Neural cell (in vitro differentiated cells): ENCODE measurements around the gene FADS3. TPM values are rescaled to one million over a fixed set of nuclear protein-coding genes. Genes with fewer than 3 reads are reported as not detected.

Experiments used
- H2AFZ ChIP-seq: fragments of 200-600, 300-800 bp; sonication (generic), shearing (Covaris generic); 2 replicates; pipeline ENCODE4 v1.6.0; 2014; ENCODE audit warnings: low read depth, mild to moderate bottlenecking, antibody characterized with exemption, low read length, moderate library complexity
- H3F3A ChIP-seq: fragments of 200-600 bp; shearing (Covaris generic); 2 replicates; pipeline ENCODE4 v1.6.1; 2016; ENCODE audit warnings: mild to moderate bottlenecking, moderate library complexity, mixed read lengths, antibody characterized with exemption, low read length; ENCODE audit not compliant: insufficient read depth, poor library complexity, severe bottlenecking
- H3K27ac ChIP-seq: fragments of 200-600, 300-800 bp; sonication (generic), shearing (Covaris generic); 2 replicates; pipeline ENCODE4 v1.5.1; 2014; ENCODE audit warnings: mild to moderate bottlenecking, low read length, moderate library complexity
- H3K27me3 ChIP-seq: fragments of 300-800, 200-600 bp; sonication (generic), shearing (Covaris generic); 2 replicates; pipeline ENCODE4 v1.6.0; 2014; ENCODE audit warnings: mild to moderate bottlenecking, low read depth, low read length, moderate library complexity; ENCODE audit not compliant: insufficient read depth
- H3K36me3 ChIP-seq: fragments of 300-800, 200-600 bp; sonication (generic), shearing (Covaris generic); 2 replicates; pipeline ENCODE4 v1.5.1; 2014; ENCODE audit warnings: mild to moderate bottlenecking, antibody characterized with exemption, low read length, moderate library complexity; ENCODE audit not compliant: insufficient read depth
- H3K4me2 ChIP-seq: fragments of 300-800, 200-600 bp; sonication (generic), shearing (Covaris generic); 2 replicates; pipeline ENCODE4 v1.6.0; 2014; ENCODE audit warnings: mild to moderate bottlenecking, low read length
- H3K4me3 ChIP-seq: fragments of 300-800, 200-600 bp; sonication (generic), shearing (Covaris generic); 2 replicates; pipeline ENCODE4 v1.5.1; 2014; ENCODE audit warnings: mild to moderate bottlenecking, low read length, moderate library complexity
- H3K79me2 ChIP-seq: fragments of 200-600 bp; shearing (Covaris generic); replicated peaks from 2 replicates; pipeline ENCODE4 v1.6.0; 2014; ENCODE audit warnings: mild to moderate bottlenecking, low read length, moderate library complexity; ENCODE audit not compliant: insufficient read depth
- H3K9ac ChIP-seq: fragments of 300-800, 200-600 bp; sonication (generic), shearing (Covaris generic); 2 replicates; pipeline ENCODE4 v1.6.1; 2016; ENCODE audit warnings: mild to moderate bottlenecking, low read length, mixed read lengths
- H3K9me2 ChIP-seq: fragments of 200-600 bp; shearing (Covaris generic); 2 replicates; pipeline ENCODE4 v1.6.1; 2016; ENCODE audit warnings: mild to moderate bottlenecking, low read length, mixed read lengths; ENCODE audit not compliant: insufficient read depth
- H3K9me3 ChIP-seq: fragments of 200-600, 300-800 bp; sonication (generic), shearing (Covaris generic); 2 replicates; pipeline ENCODE4 v1.6.1; 2016; ENCODE audit warnings: mild to moderate bottlenecking, mixed run types, low read length, moderate library complexity, mixed read lengths
- H4K20me1 ChIP-seq: fragments of 200-600 bp; shearing (Covaris generic); 2 replicates; pipeline ENCODE4 v1.6.1; 2016; ENCODE audit warnings: mild to moderate bottlenecking, mixed run types; ENCODE audit not compliant: insufficient read depth
- EP300 ChIP-seq: fragments of 450-650 bp; conservative IDR thresholded peaks from 2 replicates; pipeline ENCODE4 v1.6.1; 2014; ENCODE audit warnings: antibody characterized with exemption, mild to moderate bottlenecking, moderate library complexity; ENCODE audit not compliant: poor library complexity, severe bottlenecking
- EZH2 ChIP-seq: fragments of 200-600, 300-800 bp; shearing (Covaris generic), sonication (generic); IDR thresholded peaks from 2 replicates; pipeline ENCODE4 v1.6.1; 2014; ENCODE audit warnings: antibody characterized with exemption, low read length, borderline replicate concordance, mild to moderate bottlenecking; ENCODE audit not compliant: insufficient read depth, poor library complexity, severe bottlenecking
- MXI1 ChIP-seq: fragments of 450-650 bp; conservative IDR thresholded peaks from 2 replicates; pipeline ENCODE4 v1.6.1; 2014; ENCODE audit warnings: antibody characterized with exemption, mild to moderate bottlenecking; ENCODE audit not compliant: poor library complexity, severe bottlenecking
- POLR2AphosphoS5 ChIP-seq: IDR thresholded peaks from 2 replicates; pipeline ENCODE4 v1.6.1; 2012
- RAD21 ChIP-seq: fragments of 450-650 bp; conservative IDR thresholded peaks from 2 replicates; pipeline ENCODE4 v1.6.1; 2014; ENCODE audit warnings: antibody characterized with exemption, mild to moderate bottlenecking, moderate library complexity
- SMC3 ChIP-seq: fragments of 450-650 bp; conservative IDR thresholded peaks from 2 replicates; pipeline ENCODE4 v1.6.1; 2014; ENCODE audit warnings: antibody characterized with exemption, mild to moderate bottlenecking, moderate library complexity; ENCODE audit not compliant: poor library complexity
- TAF1 ChIP-seq: IDR thresholded peaks from 2 replicates; pipeline ENCODE4 v1.6.1; 2012; ENCODE audit warnings: low read depth
- polyA plus RNA-seq: library from polyadenylated mRNA; depleted of rRNA; stranded (reverse); fragments of >200 nt; gene quantifications from 2 replicates; pipeline ENCODE4 v1.2.3, GENCODE V29; 2014
- TF ChIP-seq, protein P1 (sequence below): fragments of 450-650 bp; IDR thresholded peaks from 2 replicates; pipeline ENCODE4 v1.5.1; 2014; ENCODE audit warnings: antibody characterized with exemption, mild to moderate bottlenecking, moderate library complexity; ENCODE audit not compliant: poor library complexity, severe bottlenecking
- TF ChIP-seq, protein P2 (sequence below): IDR thresholded peaks from 2 replicates; pipeline ENCODE4 v1.6.1; 2012; ENCODE audit warnings: borderline replicate concordance

FADS3 gene
- polyA plus RNA-seq, 1 donor from 2014 or later = 35.4 TPM

DNA sequence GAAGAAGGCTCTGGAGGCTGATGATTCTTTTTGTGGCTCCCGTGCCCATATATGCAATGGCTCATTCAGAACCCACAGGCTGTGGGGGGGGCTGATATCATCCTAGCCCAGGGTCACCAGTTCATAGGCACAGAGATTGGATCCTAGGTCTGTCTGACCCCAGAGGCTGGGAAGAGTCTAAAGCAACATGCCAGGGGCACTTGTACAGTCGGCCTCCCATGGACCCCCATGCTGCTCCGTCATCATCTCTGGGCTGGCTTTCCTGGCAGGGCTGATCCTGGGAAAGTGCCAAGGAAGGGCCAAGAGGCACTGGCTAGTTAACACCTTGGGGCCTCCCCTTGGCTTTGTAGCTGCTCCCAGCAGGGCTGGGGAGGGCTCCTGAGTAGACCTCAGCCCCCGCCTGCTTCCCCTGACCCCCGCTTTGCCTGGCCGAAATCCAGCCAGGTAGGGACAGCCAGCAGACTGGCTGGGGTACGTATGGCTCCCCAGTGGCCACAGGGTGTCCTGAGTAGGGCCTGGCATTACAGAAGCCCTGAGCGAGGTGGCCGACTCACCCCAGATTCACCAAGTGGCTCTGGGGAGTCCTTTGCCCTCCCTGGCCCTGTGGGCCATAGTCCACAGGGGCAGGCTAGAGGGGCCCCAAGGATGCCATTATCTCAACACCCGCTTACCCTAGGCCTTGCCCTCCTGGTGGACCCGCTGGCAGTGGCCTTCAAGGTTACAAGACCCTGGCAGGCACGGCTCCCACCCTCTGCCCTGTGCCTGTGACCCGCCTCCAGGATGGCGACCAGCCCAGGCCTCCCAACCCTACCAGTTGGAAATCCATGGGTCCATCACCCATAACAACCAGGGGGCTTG lies 22.5 kb downstream of the FADS3 start:
- H3K9me3 ChIP-seq = no peaks in the 10 kb centered on the region
- H3K9ac ChIP-seq = no peak overlapping the region
- TF ChIP-seq EZH2 (no peak), POLR2AphosphoS5 (no peak), RAD21 (no peak), SMC3 (no peak), TAF1 (no peak), MXI1 (no peak), EP300 (no peak)
- TF ChIP-seq, protein P1, sequence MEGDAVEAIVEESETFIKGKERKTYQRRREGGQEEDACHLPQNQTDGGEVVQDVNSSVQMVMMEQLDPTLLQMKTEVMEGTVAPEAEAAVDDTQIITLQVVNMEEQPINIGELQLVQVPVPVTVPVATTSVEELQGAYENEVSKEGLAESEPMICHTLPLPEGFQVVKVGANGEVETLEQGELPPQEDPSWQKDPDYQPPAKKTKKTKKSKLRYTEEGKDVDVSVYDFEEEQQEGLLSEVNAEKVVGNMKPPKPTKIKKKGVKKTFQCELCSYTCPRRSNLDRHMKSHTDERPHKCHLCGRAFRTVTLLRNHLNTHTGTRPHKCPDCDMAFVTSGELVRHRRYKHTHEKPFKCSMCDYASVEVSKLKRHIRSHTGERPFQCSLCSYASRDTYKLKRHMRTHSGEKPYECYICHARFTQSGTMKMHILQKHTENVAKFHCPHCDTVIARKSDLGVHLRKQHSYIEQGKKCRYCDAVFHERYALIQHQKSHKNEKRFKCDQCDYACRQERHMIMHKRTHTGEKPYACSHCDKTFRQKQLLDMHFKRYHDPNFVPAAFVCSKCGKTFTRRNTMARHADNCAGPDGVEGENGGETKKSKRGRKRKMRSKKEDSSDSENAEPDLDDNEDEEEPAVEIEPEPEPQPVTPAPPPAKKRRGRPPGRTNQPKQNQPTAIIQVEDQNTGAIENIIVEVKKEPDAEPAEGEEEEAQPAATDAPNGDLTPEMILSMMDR = no peak
- TF ChIP-seq, protein P2, sequence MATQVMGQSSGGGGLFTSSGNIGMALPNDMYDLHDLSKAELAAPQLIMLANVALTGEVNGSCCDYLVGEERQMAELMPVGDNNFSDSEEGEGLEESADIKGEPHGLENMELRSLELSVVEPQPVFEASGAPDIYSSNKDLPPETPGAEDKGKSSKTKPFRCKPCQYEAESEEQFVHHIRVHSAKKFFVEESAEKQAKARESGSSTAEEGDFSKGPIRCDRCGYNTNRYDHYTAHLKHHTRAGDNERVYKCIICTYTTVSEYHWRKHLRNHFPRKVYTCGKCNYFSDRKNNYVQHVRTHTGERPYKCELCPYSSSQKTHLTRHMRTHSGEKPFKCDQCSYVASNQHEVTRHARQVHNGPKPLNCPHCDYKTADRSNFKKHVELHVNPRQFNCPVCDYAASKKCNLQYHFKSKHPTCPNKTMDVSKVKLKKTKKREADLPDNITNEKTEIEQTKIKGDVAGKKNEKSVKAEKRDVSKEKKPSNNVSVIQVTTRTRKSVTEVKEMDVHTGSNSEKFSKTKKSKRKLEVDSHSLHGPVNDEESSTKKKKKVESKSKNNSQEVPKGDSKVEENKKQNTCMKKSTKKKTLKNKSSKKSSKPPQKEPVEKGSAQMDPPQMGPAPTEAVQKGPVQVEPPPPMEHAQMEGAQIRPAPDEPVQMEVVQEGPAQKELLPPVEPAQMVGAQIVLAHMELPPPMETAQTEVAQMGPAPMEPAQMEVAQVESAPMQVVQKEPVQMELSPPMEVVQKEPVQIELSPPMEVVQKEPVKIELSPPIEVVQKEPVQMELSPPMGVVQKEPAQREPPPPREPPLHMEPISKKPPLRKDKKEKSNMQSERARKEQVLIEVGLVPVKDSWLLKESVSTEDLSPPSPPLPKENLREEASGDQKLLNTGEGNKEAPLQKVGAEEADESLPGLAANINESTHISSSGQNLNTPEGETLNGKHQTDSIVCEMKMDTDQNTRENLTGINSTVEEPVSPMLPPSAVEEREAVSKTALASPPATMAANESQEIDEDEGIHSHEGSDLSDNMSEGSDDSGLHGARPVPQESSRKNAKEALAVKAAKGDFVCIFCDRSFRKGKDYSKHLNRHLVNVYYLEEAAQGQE = no peak
- H4K20me1 ChIP-seq = no peaks in the 10 kb centered on the region
- no peaks in the 10 kb centered on the region for H3F3A ChIP-seq
- H3K9me2 ChIP-seq = no peaks in the 10 kb centered on the region
- H2AFZ ChIP-seq = no peak overlapping the region
- H3K79me2 ChIP-seq = no peaks in the 10 kb centered on the region
- H3K4me2 ChIP-seq = no peak overlapping the region
- H3K27me3 ChIP-seq = no peaks in the 10 kb centered on the region
- H3K36me3 ChIP-seq = peaks cover 8% of the 10 kb centered on the region
- no peak overlapping the region for H3K27ac ChIP-seq
- no peak overlapping the region for H3K4me3 ChIP-seq

DNA sequence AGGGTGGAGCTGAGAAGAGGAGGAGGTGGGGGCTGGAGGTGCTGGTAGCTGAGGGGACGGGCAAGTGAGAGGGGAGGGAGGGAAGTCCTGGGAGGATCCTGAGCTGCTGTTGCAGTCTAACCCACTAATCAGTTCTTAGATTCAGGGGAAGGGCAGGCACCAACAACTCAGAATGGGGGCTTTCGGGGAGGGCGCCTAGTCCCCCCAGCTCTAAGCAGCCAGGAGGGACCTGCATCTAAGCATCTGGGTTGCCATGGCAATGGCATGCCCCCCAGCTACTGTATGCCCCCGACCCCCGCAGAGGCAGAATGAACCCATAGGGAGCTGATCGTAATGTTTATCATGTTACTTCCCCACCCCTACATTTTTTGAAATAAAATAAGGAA lies 24.4 kb downstream of the FADS3 start:
- Histone ChIP-seq H3K27me3 (no peaks in the 10 kb centered on the region), H3K9me2 (no peaks in the 10 kb centered on the region), H3K9me3 (no peaks in the 10 kb centered on the region), H2AFZ (no peak overlapping the region), H4K20me1 (no peaks in the 10 kb centered on the region), H3K36me3 (peaks cover 8% of the 10 kb centered on the region), H3K79me2 (no peaks in the 10 kb centered on the region), H3K4me3 (no peak overlapping the region), H3K9ac (no peak overlapping the region), H3K27ac (no peak overlapping the region), H3F3A (no peaks in the 10 kb centered on the region), H3K4me2 (no peak overlapping the region)
- TF ChIP-seq SMC3 = no peak
- no peak for TF ChIP-seq EZH2
- no peak for TF ChIP-seq EP300
- TF ChIP-seq TAF1 = no peak
- TF ChIP-seq POLR2AphosphoS5 = no peak
- TF ChIP-seq, protein P2 = no peak
- TF ChIP-seq MXI1 = no peak
- TF ChIP-seq, protein P1 = no peak
- TF ChIP-seq RAD21 = no peak
